Measurements from ENCODE around the gene ZNF462.

The ZNF462 gene

DNA sequence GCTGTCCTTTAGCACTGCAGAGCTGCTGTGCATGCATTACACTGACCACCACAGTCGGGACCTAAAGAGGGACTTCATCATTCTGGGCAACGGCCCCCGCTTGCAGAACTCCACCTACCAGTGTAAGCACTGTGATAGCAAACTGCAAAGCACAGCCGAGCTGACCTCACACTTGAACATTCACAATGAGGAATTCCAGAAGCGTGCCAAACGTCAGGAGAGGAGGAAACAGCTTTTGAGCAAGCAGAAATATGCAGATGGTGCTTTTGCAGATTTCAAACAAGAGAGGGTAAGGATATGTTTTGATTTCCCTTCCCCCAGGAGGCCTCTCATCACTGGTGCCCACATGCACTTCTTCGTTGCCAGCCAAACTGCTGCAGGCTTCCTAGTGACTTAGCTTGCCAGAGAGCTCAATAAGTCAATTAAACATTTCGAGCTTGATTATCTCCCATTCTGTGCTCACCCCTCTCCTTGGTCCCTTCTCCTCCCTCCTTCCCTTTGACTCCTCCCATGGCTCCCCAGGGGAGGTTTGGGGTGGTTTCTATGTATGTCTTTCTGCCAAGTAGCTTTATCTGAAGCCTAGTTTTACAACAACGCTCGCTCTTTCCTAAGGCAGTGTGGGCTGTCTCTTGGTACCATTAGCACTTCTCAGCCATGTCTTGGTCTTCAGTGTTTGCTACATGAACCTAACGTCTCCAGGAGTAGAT is 66.7 kb downstream of the ZNF462 start:
- no peak for DNase-seq

- DNase-seq = no peak
Observed at GRCh38 chr9:106930477-106930876, 67.5 kb downstream of the ZNF462 start.

GRCh38 chr9:106931466-106931865 is 68.5 kb downstream of the ZNF462 start:
- DNase-seq = no peak

DNA sequence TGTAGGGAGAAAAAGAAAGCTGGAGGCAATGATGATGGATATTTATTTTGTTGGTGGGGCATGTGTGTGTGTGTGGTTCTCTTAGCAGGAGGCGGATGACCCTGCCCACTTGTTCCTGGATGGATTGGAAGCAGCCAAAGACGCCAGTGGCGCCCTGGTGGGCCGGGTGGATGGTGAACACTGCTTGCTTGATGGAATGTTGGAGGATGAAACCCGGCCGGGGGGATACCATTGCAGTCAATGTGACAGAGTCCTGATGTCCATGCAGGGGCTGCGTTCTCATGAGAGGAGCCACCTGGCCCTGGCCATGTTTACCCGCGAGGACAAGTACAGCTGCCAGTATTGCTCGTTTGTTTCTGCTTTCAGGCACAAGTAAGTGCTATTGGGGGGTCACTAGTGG is 69.2 kb downstream of the ZNF462 start:
- DNase-seq = no peak

DNA sequence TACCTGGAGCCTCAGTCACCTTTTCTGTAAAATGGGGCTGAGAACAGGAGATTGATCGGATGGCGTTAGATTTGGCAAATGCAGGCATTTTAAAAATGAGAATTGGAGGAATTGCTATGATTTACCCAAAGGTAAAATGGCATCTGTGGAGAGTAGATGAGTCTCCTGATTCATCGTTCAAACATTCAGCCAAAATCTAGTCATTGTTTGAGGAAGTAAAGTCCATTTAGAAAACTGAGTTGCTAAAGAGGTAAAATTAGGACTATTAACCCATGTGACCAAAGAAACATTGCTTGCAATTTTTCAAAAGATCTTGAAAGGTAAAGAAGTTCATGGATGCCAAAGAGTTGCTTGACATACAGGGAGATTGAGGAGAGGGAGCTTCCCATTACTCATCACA is 69.7 kb downstream of the ZNF462 start:
- no peak for DNase-seq

GRCh38 chr9:106933470-106933869 is 70.5 kb downstream of the ZNF462 start:
- no peak for DNase-seq

DNA sequence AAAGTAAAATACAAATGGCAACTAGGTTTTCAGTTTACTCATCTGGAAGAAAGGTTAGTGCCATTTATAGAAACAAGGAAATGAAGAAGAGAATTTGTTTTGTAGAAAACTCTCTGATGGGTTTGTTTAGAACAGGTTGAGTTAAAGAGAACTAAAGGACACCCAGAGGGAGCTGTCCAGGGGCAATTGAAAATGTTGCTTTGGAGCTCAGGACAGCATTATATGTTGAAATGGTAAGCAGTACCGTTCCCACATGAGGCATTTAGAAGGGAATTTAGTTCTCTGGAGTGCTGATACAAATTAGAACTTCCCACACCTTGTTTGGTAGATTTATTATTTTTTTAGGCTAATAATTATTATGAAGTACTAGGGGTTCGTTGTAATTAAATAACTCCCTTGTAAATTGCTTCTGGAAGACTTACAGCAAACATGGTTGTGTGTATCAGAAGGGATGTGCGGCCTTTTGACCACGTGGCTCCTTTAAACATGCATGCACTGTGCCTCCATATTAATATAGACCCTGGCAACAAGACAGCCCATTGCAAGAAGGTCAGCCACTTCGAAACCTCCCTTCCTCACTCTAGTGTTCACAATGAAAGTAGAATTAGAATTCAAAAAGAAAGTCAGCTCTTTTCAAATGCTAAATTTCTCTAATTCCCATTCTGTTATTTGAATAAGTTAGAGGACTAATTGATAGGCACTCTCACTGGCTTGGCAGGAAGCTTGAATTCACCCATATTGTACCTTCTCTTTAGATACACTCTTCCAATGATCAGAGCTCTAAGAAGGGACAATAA is 71.7 kb downstream of the ZNF462 start:
- no peak for DNase-seq

GRCh38 chr9:106936680-106937079 is 73.7 kb downstream of the ZNF462 start:
- no peak for DNase-seq

GRCh38 chr9:106941916-106942315 is 79.0 kb downstream of the ZNF462 start:
- no peak for DNase-seq

- DNase-seq = no peak
Observed at GRCh38 chr9:106945727-106946660, 83.0 kb downstream of the ZNF462 start.

DNA sequence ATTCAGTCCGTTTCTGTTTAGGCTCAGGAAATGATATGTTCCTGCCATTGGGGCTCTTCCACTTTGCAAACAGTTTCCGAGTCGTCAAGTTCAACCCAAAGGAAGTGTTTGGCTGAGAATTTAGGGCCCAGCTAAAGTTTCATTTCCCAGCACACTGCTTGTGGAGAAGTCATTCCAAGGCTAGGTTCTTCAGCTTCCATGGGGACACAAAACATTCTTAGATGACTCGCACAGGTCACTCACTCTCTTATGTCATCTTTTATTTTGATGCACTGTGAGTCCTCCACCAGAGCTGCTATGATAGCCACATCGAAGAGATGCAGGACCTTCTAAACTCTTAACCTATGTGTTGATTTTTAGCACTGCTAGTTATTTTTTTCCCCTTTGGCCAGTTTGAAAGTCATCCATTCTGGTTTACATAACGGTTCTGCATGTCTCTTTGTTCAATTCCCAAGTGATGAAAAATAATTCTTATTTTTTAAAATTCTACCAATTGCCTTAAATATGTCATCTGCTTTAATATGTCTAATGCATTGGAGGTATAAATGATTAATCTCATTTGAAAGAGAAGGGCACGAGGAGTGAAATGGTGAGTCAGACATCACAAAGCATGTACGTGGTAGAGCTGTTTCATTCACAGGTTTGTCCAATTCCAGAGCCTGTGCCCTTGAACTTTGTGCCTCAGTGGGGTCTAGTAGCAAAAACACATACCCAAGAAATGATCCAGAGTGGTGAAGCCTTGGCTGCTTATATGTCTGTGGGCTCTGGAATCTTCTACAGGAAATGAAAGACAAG is 84.3 kb downstream of the ZNF462 start:
- no peak for DNase-seq

- DNase-seq = no peak
Observed at GRCh38 chr9:106953174-106953573, 90.2 kb downstream of the ZNF462 start.

DNA sequence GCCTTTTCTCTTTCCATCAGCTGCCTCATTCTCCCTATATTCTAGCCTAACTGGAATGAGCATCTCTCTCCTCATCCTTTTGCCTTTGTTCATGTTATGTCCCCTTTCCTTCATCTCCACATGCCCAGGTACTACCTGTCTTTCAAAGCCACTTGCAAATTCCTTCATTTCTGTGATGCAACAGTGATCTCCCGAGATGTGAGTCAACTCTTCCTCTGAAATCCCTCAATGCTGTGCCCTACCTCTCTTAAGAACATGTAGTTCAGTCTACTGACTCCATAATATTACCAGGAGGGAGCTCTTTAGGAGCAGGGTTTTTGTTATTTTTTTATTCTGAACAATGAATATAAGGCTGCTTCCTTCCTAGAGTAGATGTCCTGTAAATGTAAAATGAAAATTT is 91.6 kb downstream of the ZNF462 start:
- DNase-seq = no peak

- no peak for DNase-seq
Observed at GRCh38 chr9:106954974-106955850, 92.2 kb downstream of the ZNF462 start.

GRCh38 chr9:106956971-106957370 is 94.0 kb downstream of the ZNF462 start:
- DNase-seq = no peak

- DNase-seq = no peak
Observed at GRCh38 chr9:106958955-106959657, 96.1 kb downstream of the ZNF462 start.

GRCh38 chr9:106960258-106960657 is 97.3 kb downstream of the ZNF462 start:
- no peak for DNase-seq

GRCh38 chr9:106961623-106962022 is 98.7 kb downstream of the ZNF462 start:
- DNase-seq = no peak

- no peak for DNase-seq
Observed at GRCh38 chr9:106962122-106962521, 99.2 kb downstream of the ZNF462 start.

DNA sequence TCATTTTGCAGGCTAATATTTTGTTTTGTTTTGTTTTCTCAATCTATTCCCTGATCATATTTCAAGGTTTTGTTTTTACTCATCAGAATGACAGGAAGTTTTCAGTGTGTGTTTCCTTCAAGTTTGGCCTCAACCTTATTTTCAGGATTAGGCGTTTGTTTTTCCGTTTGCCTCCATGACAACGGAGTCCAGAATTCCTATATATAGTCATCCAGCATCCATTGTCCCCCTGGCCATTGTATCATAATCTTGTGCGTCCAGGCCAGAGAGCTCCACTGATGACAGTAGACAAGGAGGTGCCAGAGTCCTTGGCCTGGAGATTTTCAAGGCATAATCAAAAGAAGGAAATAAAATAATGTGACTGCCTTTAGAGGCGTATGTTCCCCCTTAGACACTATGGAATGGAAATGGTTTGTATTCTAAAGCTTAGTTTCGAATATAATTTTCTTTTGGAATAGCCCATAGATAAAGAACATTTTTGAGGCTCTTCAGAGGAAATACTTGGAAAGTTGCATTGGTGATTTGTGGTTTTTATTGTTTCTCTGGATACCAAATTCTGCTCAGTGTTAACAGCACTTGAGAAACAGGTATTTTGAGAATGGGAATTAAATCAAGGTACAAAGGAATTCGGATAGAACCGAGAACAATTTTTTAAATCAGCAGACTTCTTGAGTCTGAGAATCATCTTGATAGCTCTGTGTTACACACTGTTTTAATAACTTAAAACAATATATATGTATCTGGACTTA is 99.8 kb downstream of the ZNF462 start:
- DNase-seq = no peak

Measured in COR-L47 (cell line).